HG02943 (cell line): ENCODE results near the gene OGFRL1.

Source experiments
- ATAC-seq: cut with Tn5 transposase; IDR thresholded peaks from one replicate; pipeline ENCODE4 v1.9.1; 2021; ENCODE audit warnings: mild to moderate bottlenecking, low read depth, moderate library complexity; ENCODE audit not compliant: unreplicated experiment

OGFRL1 gene

GRCh38 chr6:71280701-71281100 is 7.9 kb upstream of the OGFRL1 start:
- no peak for ATAC-seq

DNA sequence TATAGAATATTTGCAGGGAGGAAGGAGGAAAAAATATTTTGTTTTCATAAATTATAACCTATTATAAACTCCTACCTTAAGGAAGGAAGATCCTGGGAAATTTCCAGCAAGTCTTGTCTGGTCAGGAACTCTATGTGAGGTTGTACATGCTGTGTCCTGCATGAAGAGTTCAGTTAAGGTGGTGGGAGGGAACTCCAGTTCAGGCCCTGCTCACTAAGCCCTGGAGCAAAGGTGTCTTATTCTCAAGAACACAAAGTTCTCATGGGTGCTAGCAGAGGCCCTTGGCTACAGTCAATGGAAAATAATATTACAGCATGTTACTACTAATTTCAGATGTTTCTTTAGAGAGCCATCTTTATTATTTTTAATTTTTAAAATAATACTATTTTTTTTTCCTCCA is 3.8 kb upstream of the OGFRL1 start:
- ATAC-seq: no peak

GRCh38 chr6:71287038-71287437 is 1.6 kb upstream of the OGFRL1 start:
- ATAC-seq: no peak

- no peak for ATAC-seq
Observed at GRCh38 chr6:71287926-71288227, 734 bp upstream of the OGFRL1 start.

DNA sequence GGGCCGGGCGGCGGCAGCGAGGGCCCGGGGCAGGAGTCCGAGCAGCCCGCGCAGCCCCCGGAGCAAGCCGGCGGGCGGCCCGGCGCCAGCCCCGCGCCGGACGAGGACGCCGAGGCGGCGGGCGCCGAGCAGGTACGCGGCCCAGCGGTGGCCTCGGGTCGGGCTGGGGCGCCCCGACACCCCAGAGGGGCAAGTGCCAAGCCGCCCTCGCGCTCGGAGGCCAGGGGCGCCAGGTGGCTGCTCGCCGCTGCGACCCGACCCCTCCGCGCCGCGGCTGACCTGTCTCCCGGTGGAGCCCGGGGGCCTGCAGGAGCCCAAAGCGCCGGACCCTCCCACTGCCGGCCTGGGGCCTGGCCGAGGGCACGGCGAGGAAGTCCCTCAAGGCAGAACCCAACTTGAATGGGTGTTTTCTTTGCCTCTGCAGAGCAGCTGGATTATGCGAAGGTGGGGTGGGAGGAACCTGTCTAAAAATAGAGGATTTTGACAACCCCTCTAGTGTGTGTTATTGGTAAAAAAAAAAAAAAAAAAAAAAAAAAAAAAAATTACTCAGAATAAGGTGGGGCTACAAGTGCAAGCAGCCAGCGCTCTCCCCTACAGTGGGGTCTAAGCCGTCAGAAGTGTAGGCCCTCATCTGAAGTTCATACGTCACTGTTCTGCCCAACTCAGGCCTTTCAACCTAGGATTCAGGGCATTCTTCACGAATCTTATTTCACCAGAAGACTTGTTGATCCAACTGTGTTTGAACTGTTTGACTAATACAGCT is 609 bp downstream of the OGFRL1 start:
- ATAC-seq: peak; percentile 33

DNA sequence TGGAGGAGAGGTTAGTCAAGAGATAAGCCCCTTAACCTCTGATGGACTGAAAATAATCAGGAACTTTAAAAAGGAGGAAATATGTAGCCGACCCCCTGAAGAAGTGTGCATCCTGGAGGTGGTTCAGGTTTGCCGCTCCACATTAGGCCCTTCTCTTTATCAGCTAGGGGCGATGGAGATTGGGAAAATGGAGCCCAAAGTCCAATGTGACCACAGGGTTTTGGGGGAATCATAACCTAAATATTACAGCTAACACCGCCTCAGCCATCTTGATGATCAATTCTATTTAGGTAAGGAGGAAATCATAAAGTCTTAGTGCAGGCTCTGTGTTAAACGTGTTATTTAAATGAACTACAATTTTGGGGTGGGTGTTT is 1.2 kb downstream of the OGFRL1 start:
- no peak for ATAC-seq

DNA sequence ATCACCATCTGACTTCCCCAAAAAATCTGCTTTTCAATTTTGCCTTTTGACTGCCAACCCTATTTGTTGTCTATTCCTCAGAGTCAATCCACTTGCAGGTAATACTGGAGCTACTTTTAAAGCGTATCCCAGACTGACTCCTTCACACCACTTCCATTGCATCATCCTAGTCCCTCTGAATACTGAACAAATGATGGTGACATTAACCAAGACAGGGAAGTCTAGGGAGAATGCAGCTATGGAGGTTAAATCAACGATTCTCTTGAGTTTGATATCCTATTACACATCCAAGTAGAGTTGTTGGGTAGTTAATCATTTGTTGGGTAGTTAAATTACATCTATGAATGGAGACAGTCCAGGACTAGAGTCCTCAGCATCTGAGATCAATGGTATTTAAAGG is 2.0 kb downstream of the OGFRL1 start:
- ATAC-seq: no peak

- no peak for ATAC-seq
Observed at GRCh38 chr6:71292001-71292400, 3.4 kb downstream of the OGFRL1 start.

- ATAC-seq: no peak
Observed at GRCh38 chr6:71294121-71294523, 5.5 kb downstream of the OGFRL1 start.

GRCh38 chr6:71298459-71298858 is 9.8 kb downstream of the OGFRL1 start:
- no peak for ATAC-seq

DNA sequence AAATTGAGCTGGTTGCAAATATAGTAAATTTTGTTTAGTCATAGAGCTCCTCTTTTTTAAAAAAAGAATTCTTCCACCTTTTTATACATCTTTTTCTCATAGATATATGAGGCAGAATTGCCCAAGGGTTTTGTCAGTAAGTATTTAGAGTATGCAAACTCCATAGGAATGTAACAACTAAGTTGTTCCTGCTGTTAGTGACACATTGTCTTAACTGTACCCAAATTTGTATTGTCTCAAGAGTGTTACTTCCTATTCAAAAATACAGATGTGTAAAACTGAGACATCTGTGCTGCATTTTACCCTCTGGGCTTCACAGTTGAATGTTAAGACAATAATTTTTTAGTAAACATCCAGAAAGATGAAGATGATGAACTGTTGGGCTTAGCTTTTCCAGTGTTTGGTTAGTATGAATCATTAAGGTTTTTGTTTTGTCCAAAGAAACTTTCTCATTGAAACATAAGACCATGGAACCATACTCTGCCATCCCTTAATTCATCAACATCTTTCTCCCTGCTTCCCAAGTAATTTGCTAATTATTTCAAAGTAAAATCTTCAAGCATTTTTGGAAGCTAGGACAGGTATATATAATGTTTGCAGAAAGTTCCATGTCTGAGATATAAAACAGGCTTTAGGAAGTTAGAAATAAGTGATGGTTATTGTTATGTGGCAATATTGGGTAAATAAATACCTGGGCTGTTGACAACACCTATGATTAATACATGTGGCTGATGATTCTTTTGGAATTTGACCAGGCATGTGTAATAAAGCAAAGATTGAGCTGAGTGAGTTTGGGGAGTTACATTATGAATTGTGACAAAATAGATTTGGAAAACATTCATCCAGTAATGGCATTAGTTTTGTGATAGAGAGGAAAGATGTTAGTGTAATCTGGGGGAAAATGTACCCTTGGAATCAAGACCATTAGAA is 11.2 kb downstream of the OGFRL1 start:
- no peak for ATAC-seq

- ATAC-seq: no peak
Observed at GRCh38 chr6:71300561-71301168, 12.1 kb downstream of the OGFRL1 start.

DNA sequence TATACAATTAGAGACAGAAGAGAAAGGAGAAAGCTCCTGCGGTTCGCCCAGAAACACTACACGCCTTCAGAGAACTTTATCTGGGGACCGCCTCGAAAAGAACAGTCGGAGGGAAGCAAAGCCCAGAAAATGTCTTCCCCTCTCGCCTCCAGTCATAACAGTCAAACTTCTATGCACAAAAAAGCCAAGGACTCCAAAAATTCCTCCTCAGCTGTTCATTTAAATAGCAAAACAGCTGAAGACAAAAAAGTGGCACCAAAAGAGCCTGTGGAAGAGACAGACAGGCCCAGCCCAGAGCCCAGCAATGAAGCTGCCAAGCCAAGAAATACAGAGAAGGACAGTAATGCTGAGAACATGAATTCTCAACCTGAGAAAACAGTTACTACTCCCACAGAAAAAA is 12.9 kb downstream of the OGFRL1 start:
- no peak for ATAC-seq

DNA sequence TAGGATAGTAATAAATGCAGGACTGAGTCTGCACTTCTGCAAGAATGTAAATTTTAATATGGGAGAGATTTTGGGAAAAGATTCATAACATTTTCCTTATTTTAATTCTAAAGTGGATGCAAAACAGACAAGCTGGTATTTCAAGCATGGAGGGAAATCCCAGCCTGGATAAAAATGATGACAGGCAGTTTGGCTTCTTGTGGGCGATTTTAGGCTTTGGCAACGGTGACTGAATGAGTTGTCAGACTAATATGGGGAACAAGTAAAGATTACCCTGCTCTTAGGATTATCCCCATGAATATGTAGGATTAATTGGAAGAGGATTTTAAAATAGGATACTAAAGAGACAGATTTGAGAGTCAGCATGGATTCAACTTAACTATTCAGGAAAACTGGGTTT is 21.0 kb downstream of the OGFRL1 start:
- no peak for ATAC-seq

GRCh38 chr6:71310261-71310660 is 21.6 kb downstream of the OGFRL1 start:
- ATAC-seq: no peak

DNA sequence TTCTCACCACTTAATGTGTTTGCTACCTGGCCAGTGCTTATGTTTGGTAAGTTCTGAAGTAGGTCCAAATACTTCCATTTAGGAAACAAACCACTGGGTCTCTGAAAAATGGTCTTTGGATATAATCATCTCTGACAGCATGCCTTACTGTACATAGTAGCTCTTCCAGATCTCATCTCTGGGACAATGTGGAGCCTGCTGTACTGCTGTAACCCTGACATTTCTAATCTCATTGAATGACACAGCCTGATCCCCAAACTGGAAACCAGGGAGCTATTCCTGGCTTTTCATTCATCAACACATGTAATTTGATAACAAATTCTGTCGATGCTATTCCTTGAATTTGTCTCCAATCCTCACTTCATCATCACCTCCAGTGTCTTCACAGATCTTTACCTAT is 23.5 kb downstream of the OGFRL1 start:
- ATAC-seq: no peak

- no peak for ATAC-seq
Observed at GRCh38 chr6:71317441-71317840, 28.8 kb downstream of the OGFRL1 start.

GRCh38 chr6:71320041-71320440 is 31.4 kb downstream of the OGFRL1 start:
- ATAC-seq: no peak

DNA sequence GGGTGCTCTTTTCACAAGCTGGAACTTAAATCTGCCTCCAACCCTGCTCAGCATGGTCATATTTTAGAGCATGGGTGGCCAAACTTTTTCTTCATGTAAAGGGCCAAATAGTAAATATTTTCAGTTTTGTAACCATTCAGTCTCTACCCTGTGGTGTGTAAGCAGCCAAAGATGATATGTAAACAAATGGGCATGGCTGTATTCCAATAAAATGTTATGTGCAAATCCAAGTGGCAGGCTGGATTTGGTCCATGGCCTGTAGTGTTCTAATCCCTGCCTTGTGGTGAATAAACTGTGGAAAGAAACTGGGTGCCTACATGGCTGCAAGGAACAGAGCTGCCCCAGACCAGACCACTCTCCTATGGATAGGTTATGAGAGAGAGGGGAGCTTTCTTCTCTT is 32.7 kb downstream of the OGFRL1 start:
- ATAC-seq: no peak

DNA sequence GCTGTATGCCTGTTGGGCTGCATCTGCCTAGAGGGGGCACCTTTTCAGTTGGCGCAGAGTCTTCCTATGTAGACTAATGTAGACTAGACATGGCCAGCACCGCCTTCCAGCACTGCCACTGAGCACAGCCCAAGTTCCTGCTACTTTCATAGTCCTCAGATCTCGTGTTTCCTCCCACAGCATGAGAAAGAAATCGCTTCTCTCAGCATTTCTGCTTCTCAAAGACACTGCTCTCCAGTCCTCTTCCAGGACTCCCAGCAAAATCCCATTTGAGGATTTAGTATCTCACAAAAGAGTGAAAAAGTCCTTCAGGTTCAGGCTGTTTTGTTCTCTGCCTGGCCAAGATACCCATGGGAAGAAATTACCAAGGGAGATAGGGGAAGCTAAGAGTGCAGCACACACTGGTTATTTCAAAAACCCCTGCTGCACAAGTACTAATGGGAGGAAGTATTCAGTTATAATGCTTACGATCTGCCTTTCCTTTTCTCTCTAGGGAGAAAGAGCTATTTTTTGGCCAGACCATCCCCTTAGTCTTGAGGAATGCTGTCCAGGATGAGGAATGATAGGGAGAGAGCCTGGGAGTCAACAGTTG is 35.7 kb downstream of the OGFRL1 start:
- no peak for ATAC-seq

DNA sequence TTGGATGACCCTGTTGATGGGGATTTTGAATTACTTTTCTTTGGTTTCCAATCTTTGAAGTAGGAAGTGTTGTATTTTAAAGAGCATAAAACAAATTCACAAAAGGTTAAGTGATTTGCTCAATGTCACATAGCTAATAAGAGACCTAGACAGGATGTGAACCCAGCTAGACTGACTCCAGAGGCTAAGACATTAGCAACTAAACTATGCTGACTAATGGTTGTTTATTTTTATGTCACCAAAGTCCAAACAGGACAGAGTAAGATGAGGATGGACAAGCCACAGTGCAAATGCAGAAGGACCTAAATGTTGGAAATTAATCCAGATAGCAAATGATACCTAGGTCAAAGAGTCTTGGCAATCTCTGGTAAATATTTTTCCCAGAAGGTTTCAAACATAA is 38.0 kb downstream of the OGFRL1 start:
- ATAC-seq: no peak
